Adrenal gland (tissue), 5 donors: Measurements from ENCODE around the gene ZNF205.

Experiments used
- CTCF ChIP-seq, 6 experiments: fragments of 450-650 bp in 4 of 6; fragments of 200-600 bp in 2 of 6; sonication (generic) in 1 of 6; IDR thresholded peaks; 1 replicate in 5 of 6; 2 replicates in 1 of 6; pipeline versions ENCODE4 v1.5.1 to v1.8.0; 2016 to 2021; ENCODE audit warnings: antibody characterized with exemption in 6 of 6, mild to moderate bottlenecking in 2 of 6, moderate library complexity in 1 of 6
- POLR2A ChIP-seq, 2 donors: fragments of 450-650 bp; IDR thresholded peaks; one replicate each; pipeline ENCODE4 v1.6.1; 2017; ENCODE audit warnings: antibody characterized with exemption in 2 of 2, mild to moderate bottlenecking in 2 of 2, moderate library complexity in 1 of 2
- donor health status: DM: no; HTN: no; CAD: no.

- TF ChIP-seq CTCF (IDR thresholded peaks at IDR 0.05) (no peak), POLR2A (IDR thresholded peaks at IDR 0.05) (no peak)
Observed at GRCh38 chr16:3145151-3145550, 32.8 kb downstream of the ZNF205 start.
